HG03108 (cell line): ENCODE measurements around the gene NAT8L.

ENCODE experiments used
- ATAC-seq: cut with Tn5 transposase; IDR thresholded peaks from one replicate; pipeline ENCODE4 v1.9.1; 2021; ENCODE audit warnings: moderate library complexity; ENCODE audit not compliant: unreplicated experiment

The NAT8L gene

DNA sequence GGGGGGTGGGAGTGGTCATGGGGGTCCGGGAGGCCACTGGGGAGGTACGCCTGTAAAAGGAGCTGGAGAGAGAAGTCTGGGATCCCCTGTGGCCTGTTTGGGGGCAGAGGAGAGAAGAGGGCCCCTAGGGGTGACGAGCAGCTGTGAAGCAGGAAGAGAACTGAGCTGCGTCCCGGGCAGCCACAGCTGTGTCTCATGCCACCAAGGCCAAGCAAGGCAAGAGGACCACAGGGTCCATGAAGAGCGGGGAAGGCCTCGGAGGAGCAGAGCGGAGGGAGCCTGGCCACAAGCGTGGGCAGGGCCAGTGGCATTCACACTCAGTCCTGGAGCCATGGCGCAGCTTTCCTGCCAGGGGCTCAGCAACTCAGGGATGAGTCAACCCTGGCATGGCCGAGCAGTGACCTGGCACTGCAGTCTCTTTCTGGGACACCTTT lies 13.6 kb upstream of the NAT8L start:
- no peak for ATAC-seq

DNA sequence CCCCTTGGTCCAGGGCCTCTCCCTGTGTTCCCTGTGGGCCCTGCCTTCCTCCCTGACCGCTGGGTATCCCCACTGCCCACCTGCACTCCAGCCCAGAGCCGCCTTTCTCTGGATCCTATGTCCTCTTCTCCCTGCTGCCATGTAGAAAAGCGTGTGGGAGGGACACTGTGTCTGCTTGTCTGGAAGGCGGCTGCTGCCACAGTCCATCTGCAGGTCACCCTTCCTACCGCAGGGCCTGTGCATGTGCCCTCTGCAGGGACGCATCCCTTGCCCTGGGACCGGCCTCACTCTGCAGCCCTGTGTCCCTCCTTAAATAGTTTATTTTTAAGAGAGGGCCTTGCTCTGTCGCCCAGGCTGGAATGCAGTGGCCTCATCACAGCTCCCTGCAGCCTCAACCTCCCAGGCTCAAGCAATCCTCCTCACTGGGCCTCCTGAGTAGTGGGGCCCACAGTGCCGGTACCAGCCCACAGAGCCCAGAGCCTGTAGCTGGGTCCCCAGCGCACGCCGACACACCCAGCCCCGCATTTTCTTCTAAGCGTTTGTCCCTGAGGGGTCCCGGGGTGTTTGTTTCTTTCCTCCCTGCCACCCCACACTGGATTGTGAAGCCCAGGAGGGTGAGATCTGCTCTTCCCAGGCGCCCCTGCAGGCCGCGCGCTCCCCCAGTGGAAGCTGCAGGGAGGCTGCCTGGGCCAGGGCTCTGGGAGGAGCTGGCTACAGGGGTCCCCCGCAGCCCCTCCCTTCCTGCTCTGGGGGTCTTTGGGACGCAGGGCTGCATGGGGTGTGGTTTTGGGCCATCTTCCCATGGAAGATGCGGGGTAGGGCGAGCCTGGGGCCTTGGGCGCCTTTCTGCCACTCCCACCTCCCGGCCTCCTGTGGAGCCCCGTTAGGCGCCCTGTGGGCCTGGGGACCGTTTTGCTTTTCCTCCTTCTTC lies 12.8 kb upstream of the NAT8L start:
- ATAC-seq, result no peak

- ATAC-seq, result no peak
Observed at GRCh38 chr4:2047031-2047660, 12.0 kb upstream of the NAT8L start.

DNA sequence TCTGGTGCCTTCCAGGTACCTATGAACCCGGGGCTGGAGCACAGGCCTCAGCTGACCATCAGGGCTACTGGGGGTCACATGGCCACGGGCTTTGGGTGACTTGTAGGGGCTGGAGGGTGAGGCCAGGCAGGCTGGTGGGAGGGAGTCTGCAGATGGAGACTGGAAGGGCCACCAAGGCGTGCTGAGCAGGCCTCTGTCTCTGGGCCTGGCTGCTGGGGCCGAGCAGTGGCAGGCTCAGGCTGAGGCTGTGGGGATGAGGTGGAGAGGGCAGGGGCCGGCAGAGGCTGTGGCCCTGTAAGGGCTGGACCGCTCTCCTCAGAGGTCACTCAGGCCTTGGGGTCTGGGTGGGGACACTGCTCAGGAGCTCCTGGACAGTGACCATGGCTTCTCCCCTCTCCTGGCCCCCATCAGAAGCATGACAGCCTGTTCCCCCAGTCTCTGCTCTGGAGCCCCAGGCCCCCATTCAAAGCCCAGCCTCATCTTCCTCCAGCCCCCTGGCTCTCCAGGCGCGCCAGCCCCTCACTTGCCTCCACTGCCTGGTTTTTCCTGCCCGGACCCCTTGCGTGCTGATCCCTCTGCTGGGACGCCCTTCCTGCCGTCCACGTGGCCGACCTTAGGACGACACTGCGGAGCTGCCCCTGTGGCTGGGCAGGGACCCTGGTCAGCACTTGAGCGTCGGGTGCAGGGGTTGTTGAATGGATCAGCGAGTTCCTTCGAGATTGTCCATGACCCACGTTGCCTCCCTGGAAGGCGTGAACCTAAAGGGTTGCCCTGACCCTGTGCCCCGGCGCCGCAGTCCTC lies 11.1 kb upstream of the NAT8L start:
- ATAC-seq, result no peak

GRCh38 chr4:2048831-2049230 lies 10.3 kb upstream of the NAT8L start:
- no peak for ATAC-seq

- no peak for ATAC-seq
Observed at GRCh38 chr4:2049381-2049780, 9.7 kb upstream of the NAT8L start.

GRCh38 chr4:2049811-2050210 lies 9.3 kb upstream of the NAT8L start:
- no peak for ATAC-seq

DNA sequence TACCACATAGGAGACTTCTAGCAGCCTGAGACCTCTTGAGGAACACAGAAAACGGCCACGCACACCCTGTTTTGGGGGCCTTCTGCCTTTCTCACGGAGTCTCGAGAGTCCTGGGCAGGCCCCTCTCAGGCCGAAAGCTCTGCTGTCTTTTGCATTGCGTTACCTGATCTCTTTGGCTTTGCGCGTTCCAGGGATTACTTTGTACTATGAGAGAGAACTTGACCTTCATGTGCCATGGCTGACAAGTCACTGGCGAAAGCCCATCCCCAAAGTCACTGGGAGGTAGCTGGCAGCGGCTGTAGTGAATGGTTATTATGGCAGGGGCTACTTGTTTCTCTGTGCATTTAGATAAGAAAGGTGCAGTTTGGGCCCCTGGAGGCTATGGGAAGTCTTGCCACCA lies 8.0 kb upstream of the NAT8L start:
- ATAC-seq, result no peak

DNA sequence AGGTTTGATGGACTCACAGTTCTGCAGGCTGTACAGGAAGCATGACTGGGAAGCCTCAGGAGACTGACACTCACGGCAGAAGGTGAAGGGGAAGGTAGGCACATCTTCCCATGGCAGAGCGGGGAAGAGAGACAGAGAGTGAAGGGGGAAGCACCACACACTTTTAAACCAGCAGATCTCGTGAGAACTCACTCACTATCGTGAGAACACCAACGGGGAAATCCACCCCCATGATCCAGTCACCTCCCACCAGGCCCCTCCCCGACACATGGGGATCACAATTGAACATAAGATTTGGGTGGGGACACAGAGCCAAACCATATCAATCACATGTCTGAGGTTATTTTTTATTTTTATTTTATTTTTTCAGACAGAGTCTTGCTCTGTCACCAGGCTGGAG lies 4.9 kb upstream of the NAT8L start:
- ATAC-seq, result no peak

GRCh38 chr4:2057382-2058065 lies 1.6 kb upstream of the NAT8L start:
- ATAC-seq, result no peak

DNA sequence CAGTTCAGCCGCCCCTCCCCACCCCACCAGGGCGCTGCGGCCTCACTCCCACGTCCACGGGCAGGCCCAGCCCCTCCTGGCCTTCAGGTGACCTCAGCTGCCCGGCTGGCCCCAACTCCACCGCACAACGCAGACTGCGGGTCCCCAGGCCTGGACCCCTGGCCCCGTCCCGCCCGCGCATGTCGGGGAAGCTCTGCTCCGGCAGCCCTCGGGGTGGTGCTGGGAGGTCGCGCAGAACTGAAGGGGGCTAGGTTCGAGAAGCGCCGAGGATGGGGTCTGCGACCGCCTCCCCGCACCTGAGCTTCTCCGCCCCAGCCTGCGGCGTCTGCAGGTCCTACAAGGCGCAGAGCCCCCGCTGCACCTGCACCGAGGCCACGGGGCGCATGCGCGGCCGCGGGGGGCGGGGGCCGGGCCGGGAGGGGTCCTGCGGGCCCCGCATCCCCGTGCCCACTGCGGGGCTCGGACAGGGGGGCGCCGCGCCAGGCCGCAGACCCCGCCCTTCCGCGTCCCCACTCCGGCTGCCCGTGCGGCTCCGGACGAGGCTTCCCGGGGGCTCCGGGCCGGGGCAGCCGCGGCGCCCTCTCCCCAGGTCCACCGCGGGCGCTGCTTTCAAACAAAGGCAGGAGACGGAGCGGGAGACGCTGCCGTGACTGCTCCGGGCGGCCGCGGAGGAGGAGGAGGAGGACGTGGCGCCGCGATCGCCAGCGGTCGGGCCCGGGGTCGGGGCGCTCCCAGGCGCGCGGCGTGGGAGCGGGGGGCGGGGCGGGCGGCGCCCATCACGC lies 672 bp upstream of the NAT8L start:
- no peak for ATAC-seq

DNA sequence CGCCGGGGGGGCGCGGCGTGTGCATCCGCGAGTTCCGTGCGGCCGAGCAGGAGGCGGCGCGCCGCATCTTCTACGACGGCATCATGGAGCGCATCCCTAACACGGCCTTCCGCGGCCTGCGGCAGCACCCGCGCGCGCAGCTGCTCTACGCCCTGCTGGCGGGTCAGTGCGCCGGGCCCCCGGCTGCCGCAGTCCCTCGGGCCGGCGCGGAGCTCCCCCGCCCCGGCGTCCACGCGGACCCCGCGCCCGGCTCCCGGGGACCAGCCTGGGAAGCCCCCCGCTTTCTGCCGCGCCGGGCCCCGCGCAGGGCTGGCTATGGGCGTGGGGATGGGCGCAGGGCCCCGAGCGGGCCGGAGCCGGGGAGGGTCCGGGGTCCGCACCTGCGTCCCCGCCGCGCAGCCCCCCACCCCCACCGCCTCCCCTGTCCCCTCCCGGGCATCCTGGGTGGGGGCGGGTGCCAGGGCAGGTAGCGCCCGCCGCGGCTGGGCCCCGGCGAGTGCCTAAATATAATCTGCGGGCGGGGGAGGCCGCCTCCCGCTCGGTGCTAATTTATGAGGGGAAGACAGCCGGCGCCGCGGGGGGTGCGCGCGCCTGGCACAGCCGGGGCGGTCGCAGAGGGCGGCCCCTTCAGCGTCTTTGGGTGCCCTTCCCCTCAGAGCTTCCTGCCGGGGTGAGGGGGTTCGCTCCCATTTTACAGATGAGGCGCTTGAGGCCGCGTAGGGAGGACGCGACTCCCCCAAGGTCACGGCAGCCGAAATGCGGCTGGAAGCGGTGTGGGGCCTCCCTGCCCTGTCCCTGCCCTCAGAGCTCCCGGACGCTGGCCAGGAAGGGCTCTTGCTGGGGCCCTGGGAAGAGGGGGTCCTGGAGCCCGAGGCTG lies 837 bp downstream of the NAT8L start:
- ATAC-seq, result no peak

DNA sequence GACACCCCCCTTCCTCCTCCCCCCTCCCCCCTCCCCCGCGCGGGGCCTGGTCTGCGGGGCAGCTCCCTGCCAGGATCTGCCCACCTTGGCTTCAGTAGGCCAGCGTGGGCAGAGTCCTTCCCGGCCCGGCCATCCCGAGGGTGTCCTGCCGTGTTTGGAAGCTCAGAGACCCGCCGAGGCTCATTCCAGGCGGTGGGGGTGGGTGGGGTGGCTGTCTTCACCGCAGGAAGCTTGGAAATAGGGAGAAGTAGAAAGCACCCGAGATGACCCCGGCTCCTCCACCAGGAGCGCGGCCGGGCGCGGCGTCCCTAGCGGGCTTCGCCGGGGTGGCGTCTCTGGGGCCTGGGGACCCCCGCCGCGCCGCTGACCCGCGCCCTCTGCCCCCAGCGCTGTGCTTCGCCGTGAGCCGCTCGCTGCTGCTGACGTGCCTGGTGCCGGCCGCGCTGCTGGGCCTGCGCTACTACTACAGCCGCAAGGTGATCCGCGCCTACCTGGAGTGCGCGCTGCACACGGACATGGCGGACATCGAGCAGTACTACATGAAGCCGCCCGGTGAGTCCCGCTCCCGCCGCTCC lies 1.6 kb downstream of the NAT8L start:
- ATAC-seq, result no peak

- no peak for ATAC-seq
Observed at GRCh38 chr4:2061186-2062131, 2.3 kb downstream of the NAT8L start.

DNA sequence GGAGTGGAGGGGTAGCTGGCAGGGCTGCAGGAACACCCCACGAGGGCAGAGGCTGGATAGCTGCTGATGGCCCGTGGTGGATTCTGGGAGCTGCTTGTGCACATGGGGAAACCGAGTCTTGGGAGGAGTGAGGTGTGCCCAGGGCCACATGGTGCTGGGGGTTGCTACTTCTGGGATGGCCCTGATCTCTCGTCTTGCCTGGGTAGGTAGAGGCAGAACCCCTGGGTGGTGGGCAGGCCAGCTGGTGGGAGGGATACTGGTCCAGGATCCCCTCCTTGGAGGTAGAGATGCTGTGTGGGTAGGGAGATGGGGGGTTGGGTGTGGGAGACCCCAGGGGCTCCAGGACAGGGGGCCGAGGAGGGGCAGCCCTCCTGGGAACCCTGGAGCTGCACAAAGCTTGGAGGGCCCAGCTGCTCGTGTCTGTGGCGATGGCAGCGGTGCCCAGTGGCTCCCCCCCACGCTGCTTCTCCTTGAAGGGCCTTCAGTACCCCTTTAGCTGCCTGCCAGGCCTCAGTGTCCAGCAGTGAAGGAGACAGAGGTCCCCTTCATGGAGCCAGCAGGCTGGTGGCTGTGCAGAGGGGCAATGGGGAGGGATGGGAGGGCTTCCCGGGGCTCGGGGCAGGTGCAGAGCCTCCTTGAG lies 3.2 kb downstream of the NAT8L start:
- ATAC-seq, result no peak

- ATAC-seq, result no peak
Observed at GRCh38 chr4:2062808-2063524, 3.8 kb downstream of the NAT8L start.
